Measurements from ENCODE around the gene SYNE2. TPM values are rescaled to one million over a fixed set of nuclear protein-coding genes. Genes with fewer than 3 reads are reported as not detected.
A peak's percentile ranks its signal among the peaks of the same experiment; 100 is the strongest.
"Not testable (repeated sequence)": the region's sequence is repeated elsewhere in the genome, so short reads cannot be mapped to it uniquely, and the experiment has no call there.

SYNE2 gene
- total and polyA plus RNA-seq, 9 donors = 29.1 to 66.9 (median 50.0) TPM

- DNase-seq; H3K27me3 ChIP-seq (ENCODE audit: control insufficient read depth, insufficient read depth, low read length); H3K27ac ChIP-seq (ENCODE audit: low read length); H3K9me3 ChIP-seq (replicated peaks; ENCODE audit: control insufficient read depth, low read depth, low read length); H3K4me3 ChIP-seq (ENCODE audit: low read length); H3K36me3 ChIP-seq (ENCODE audit: control insufficient read depth, insufficient read depth, low read length); H3K4me1 ChIP-seq (ENCODE audit: control insufficient read depth, insufficient read depth, low read length): not testable (repeated sequence)
- WGBS (ENCODE audit: insufficient coverage) = 100% methylated on average over 1 of the region's 2 CpGs
Observed at GRCh38 chr14:63869940-63870752, 17.3 kb downstream of the SYNE2 start.

GRCh38 chr14:63870753-63871037 lies 17.9 kb downstream of the SYNE2 start:
- not testable (repeated sequence) for H3K27me3 ChIP-seq (ENCODE audit: control insufficient read depth, insufficient read depth, low read length); H3K4me3 ChIP-seq (ENCODE audit: low read length); H3K9me3 ChIP-seq (replicated peaks; ENCODE audit: control insufficient read depth, low read depth, low read length); DNase-seq; H3K4me1 ChIP-seq (ENCODE audit: control insufficient read depth, insufficient read depth, low read length); H3K36me3 ChIP-seq (ENCODE audit: control insufficient read depth, insufficient read depth, low read length); H3K27ac ChIP-seq (ENCODE audit: low read length)
- WGBS (ENCODE audit: insufficient coverage) = 0% methylated on average over 1 of the region's 1 CpG

GRCh38 chr14:63874223-63874622 lies 21.4 kb downstream of the SYNE2 start:
- no peak overlapping the region for H3K4me3 ChIP-seq (ENCODE audit: low read length)
- no peaks in the 10 kb centered on the region for H3K4me1 ChIP-seq (ENCODE audit: control insufficient read depth, insufficient read depth, low read length)
- no peaks in the 10 kb centered on the region for H3K27me3 ChIP-seq (ENCODE audit: control insufficient read depth, insufficient read depth, low read length)
- H3K9me3 ChIP-seq (replicated peaks; ENCODE audit: control insufficient read depth, low read depth, low read length) = no peaks in the 10 kb centered on the region
- DNase-seq = no peak
- no CpG with 5 or more reads among the region's 3 CpGs for WGBS (ENCODE audit: insufficient coverage)
- peak overlapping the region; percentile 62 for H3K27ac ChIP-seq (ENCODE audit: low read length)
- H3K36me3 ChIP-seq (ENCODE audit: control insufficient read depth, insufficient read depth, low read length) = no peaks in the 10 kb centered on the region

GRCh38 chr14:63875311-63875710 lies 22.5 kb downstream of the SYNE2 start:
- Histone ChIP-seq H3K36me3 (ENCODE audit: control insufficient read depth, insufficient read depth, low read length) (no peaks in the 10 kb centered on the region), H3K27ac (ENCODE audit: low read length) (peak overlapping the region; percentile 51), H3K9me3 (replicated peaks; ENCODE audit: control insufficient read depth, low read depth, low read length) (no peaks in the 10 kb centered on the region), H3K4me3 (ENCODE audit: low read length) (no peak overlapping the region), H3K27me3 (ENCODE audit: control insufficient read depth, insufficient read depth, low read length) (no peaks in the 10 kb centered on the region), H3K4me1 (ENCODE audit: control insufficient read depth, insufficient read depth, low read length) (no peaks in the 10 kb centered on the region)
- DNase-seq = peak; percentile 68
- no CpG with 5 or more reads among the region's 2 CpGs for WGBS (ENCODE audit: insufficient coverage)

- Histone ChIP-seq H3K27me3 (ENCODE audit: control insufficient read depth, insufficient read depth, low read length) (no peaks in the 10 kb centered on the region), H3K36me3 (ENCODE audit: control insufficient read depth, insufficient read depth, low read length) (no peaks in the 10 kb centered on the region), H3K4me3 (ENCODE audit: low read length) (no peak overlapping the region), H3K4me1 (ENCODE audit: control insufficient read depth, insufficient read depth, low read length) (no peaks in the 10 kb centered on the region), H3K9me3 (replicated peaks; ENCODE audit: control insufficient read depth, low read depth, low read length) (no peaks in the 10 kb centered on the region), H3K27ac (ENCODE audit: low read length) (no peak overlapping the region)
- DNase-seq = no peak
- WGBS (ENCODE audit: insufficient coverage) = no CpG with 5 or more reads among the region's 3 CpGs
Observed at GRCh38 chr14:63877550-63877939, 24.7 kb downstream of the SYNE2 start.

- WGBS (ENCODE audit: insufficient coverage) = no CpG with 5 or more reads among the region's 3 CpGs
- Histone ChIP-seq H3K9me3 (replicated peaks; ENCODE audit: control insufficient read depth, low read depth, low read length) (no peaks in the 10 kb centered on the region), H3K4me3 (ENCODE audit: low read length) (no peak overlapping the region), H3K27me3 (ENCODE audit: control insufficient read depth, insufficient read depth, low read length) (no peaks in the 10 kb centered on the region), H3K27ac (ENCODE audit: low read length) (no peak overlapping the region), H3K36me3 (ENCODE audit: control insufficient read depth, insufficient read depth, low read length) (no peaks in the 10 kb centered on the region), H3K4me1 (ENCODE audit: control insufficient read depth, insufficient read depth, low read length) (no peaks in the 10 kb centered on the region)
- DNase-seq = no peak
Observed at GRCh38 chr14:63878052-63878451, 25.2 kb downstream of the SYNE2 start.

- H3K4me3 ChIP-seq (ENCODE audit: low read length) = no peak overlapping the region
- no peaks in the 10 kb centered on the region for H3K4me1 ChIP-seq (ENCODE audit: control insufficient read depth, insufficient read depth, low read length)
- no peaks in the 10 kb centered on the region for H3K27me3 ChIP-seq (ENCODE audit: control insufficient read depth, insufficient read depth, low read length)
- no peak overlapping the region for H3K27ac ChIP-seq (ENCODE audit: low read length)
- no peaks in the 10 kb centered on the region for H3K36me3 ChIP-seq (ENCODE audit: control insufficient read depth, insufficient read depth, low read length)
- H3K9me3 ChIP-seq (replicated peaks; ENCODE audit: control insufficient read depth, low read depth, low read length) = no peaks in the 10 kb centered on the region
- WGBS (ENCODE audit: insufficient coverage) = no CpG with 5 or more reads among the region's 4 CpGs
- DNase-seq = no peak
Observed at GRCh38 chr14:63878792-63879191, 26.0 kb downstream of the SYNE2 start.

- H3K4me3 ChIP-seq (ENCODE audit: low read length) = no peak overlapping the region
- peak; percentile 40 for DNase-seq
- H3K27ac ChIP-seq (ENCODE audit: low read length) = no peak overlapping the region
- H3K4me1 ChIP-seq (ENCODE audit: control insufficient read depth, insufficient read depth, low read length) = no peaks in the 10 kb centered on the region
- WGBS (ENCODE audit: insufficient coverage) = 46% methylated on average over 4 of the region's 5 CpGs
- no peaks in the 10 kb centered on the region for H3K36me3 ChIP-seq (ENCODE audit: control insufficient read depth, insufficient read depth, low read length)
- no peaks in the 10 kb centered on the region for H3K9me3 ChIP-seq (replicated peaks; ENCODE audit: control insufficient read depth, low read depth, low read length)
- no peaks in the 10 kb centered on the region for H3K27me3 ChIP-seq (ENCODE audit: control insufficient read depth, insufficient read depth, low read length)
Observed at GRCh38 chr14:63881926-63882325, 29.1 kb downstream of the SYNE2 start.

GRCh38 chr14:63887899-63888298 lies 35.1 kb downstream of the SYNE2 start:
- no peak for DNase-seq
- Histone ChIP-seq H3K4me1 (ENCODE audit: control insufficient read depth, insufficient read depth, low read length) (peaks cover 16% of the 10 kb centered on the region), H3K27me3 (ENCODE audit: control insufficient read depth, insufficient read depth, low read length) (no peaks in the 10 kb centered on the region), H3K27ac (ENCODE audit: low read length) (no peak overlapping the region), H3K9me3 (replicated peaks; ENCODE audit: control insufficient read depth, low read depth, low read length) (no peaks in the 10 kb centered on the region), H3K4me3 (ENCODE audit: low read length) (no peak overlapping the region), H3K36me3 (ENCODE audit: control insufficient read depth, insufficient read depth, low read length) (no peaks in the 10 kb centered on the region)
- WGBS (ENCODE audit: insufficient coverage) = 93% methylated on average over 3 of the region's 7 CpGs

- H3K36me3 ChIP-seq (ENCODE audit: control insufficient read depth, insufficient read depth, low read length) = no peaks in the 10 kb centered on the region
- H3K9me3 ChIP-seq (replicated peaks; ENCODE audit: control insufficient read depth, low read depth, low read length) = no peaks in the 10 kb centered on the region
- H3K27me3 ChIP-seq (ENCODE audit: control insufficient read depth, insufficient read depth, low read length) = no peaks in the 10 kb centered on the region
- peak overlapping the region; percentile 39 for H3K27ac ChIP-seq (ENCODE audit: low read length)
- peaks cover 28% of the 10 kb centered on the region for H3K4me1 ChIP-seq (ENCODE audit: control insufficient read depth, insufficient read depth, low read length)
- H3K4me3 ChIP-seq (ENCODE audit: low read length) = no peak overlapping the region
- DNase-seq = no peak
- WGBS (ENCODE audit: insufficient coverage) = no CpG with 5 or more reads among the region's 1 CpG
Observed at GRCh38 chr14:63890553-63890952, 37.7 kb downstream of the SYNE2 start.

Data from muscle of leg (tissue), 11 donors.